MM.1S (cell line): ENCODE results near the gene ZMIZ2.

Experiments used
- DNase-seq: peaks from one replicate; pipeline ENCODE4 v3.0.0-alpha.2; 2015
- H2AFZ ChIP-seq: fragments of 300-600 bp; sonication (generic); 2 replicates; pipeline ENCODE4 v1.6.0; 2016; ENCODE audit warnings: antibody characterized with exemption, low read length
- H3F3A ChIP-seq: fragments of 300-600 bp; sonication (generic); 2 replicates; pipeline ENCODE4 v1.6.1; 2016; ENCODE audit warnings: mild to moderate bottlenecking, antibody characterized with exemption, low read length, moderate library complexity, mixed read lengths; ENCODE audit not compliant: insufficient read depth
- H3K27ac ChIP-seq: fragments of 300-600 bp; sonication (generic); 2 replicates; pipeline ENCODE4 v1.5.1; 2016; ENCODE audit warnings: mild to moderate bottlenecking, low read length
- H3K27me3 ChIP-seq: fragments of 300-600 bp; sonication (generic); replicated peaks from 2 replicates; pipeline ENCODE4 v1.6.0; 2016; ENCODE audit warnings: low read length; ENCODE audit not compliant: insufficient read depth
- H3K36me3 ChIP-seq: fragments of 300-600 bp; sonication (generic); replicated peaks from 2 replicates; pipeline ENCODE4 v1.6.1; 2016; ENCODE audit warnings: mild to moderate bottlenecking, low read length, mixed read lengths; ENCODE audit not compliant: insufficient read depth
- H3K4me1 ChIP-seq: fragments of 300-600 bp; sonication (generic); 2 replicates; pipeline ENCODE4 v1.6.1; 2016; ENCODE audit warnings: low read length, mixed read lengths
- H3K4me2 ChIP-seq: fragments of 300-600 bp; sonication (generic); 2 replicates; pipeline ENCODE4 v1.6.0; 2016; ENCODE audit warnings: low read depth, low read length
- H3K4me3 ChIP-seq: fragments of 300-600 bp; sonication (generic); 2 replicates; pipeline ENCODE4 v1.5.1; 2016; ENCODE audit warnings: low read length, mixed read lengths
- H3K79me2 ChIP-seq: fragments of 300-600 bp; sonication (generic); 2 replicates; pipeline ENCODE4 v1.6.1; 2016; ENCODE audit warnings: mixed run types, low read length, mixed read lengths
- H3K9ac ChIP-seq: fragments of 300-600 bp; sonication (generic); 2 replicates; pipeline ENCODE4 v1.6.1; 2016; ENCODE audit warnings: low read length, mixed read lengths
- H3K9me2 ChIP-seq: fragments of 300-600 bp; sonication (generic); replicated peaks from 2 replicates; pipeline ENCODE4 v1.6.1; 2016; ENCODE audit warnings: mild to moderate bottlenecking, low read length, mixed read lengths; ENCODE audit not compliant: insufficient read depth
- H3K9me3 ChIP-seq: fragments of 300-600 bp; sonication (generic); replicated peaks from 2 replicates; pipeline ENCODE4 v1.6.1; 2016; ENCODE audit warnings: mild to moderate bottlenecking, low read length, mixed read lengths; ENCODE audit not compliant: insufficient read depth
- H4K20me1 ChIP-seq: fragments of 300-600 bp; sonication (generic); 2 replicates; pipeline ENCODE4 v1.6.1; 2016; ENCODE audit warnings: mild to moderate bottlenecking, low read length, moderate library complexity, mixed read lengths; ENCODE audit not compliant: insufficient read depth
- EZH2 ChIP-seq: fragments of 300-600 bp; sonication (generic); optimal IDR thresholded peaks from 2 replicates; pipeline ENCODE3; 2017; ENCODE audit warnings: low read depth, mild to moderate bottlenecking, antibody characterized with exemption, low read length, mixed read lengths
- EZH2phosphoT487 ChIP-seq: fragments of 300-600 bp; sonication (generic); IDR thresholded peaks from 2 replicates; pipeline ENCODE4 v1.6.1; 2018; ENCODE audit warnings: antibody characterized with exemption, low read length
- TF ChIP-seq, protein P1 (sequence below): fragments of 300-600 bp; sonication (generic); IDR thresholded peaks from 2 replicates; pipeline ENCODE4 v1.5.1; 2016; ENCODE audit warnings: antibody characterized with exemption, low read length, mixed read lengths

The ZMIZ2 gene

DNA sequence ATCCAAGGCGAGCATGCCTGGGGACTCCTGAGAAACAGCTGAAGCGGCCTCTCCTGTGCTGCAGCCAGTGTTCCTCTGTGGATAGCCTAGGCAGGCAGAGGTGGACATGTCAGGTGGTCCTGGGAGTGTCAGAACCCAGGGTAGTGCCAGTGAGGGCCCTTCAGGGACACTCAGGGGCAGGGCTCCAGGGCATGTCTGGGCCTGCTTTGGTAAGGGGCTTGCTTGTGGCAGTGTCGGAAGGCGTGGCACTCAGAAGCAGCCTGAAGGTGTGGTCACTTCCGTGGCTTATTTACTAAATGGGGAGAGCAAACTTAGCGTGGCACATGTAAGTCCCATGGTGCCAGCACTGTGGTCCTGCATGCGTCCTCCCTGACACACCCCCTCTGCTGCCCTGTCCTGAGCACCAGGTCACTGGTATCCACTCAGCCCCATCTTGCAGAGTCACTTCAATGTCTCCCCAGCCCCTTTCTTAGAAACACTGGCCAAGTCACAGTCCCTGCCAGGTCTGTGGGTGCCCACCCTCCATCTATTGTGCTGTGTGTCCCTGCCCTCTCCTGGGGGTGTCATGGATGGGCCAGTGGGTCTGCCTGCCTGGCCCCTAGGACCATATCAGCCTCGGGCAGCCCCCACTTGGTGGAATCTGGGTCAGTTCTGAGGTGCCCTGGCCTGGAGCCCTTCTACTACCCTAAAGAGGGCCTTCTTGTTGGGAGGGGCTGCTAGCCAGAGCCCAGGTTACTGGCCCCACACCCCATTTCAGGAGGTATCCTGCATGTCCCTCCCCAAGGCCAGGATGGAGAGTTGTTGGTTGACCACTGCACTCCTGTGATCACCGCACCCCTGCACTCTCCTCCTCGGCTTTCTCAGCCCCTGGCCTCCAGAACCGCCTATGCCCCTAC, 6.4 kb downstream of the ZMIZ2 start:
- Histone ChIP-seq H3K9me2 (no peaks in the 10 kb centered on the region), H3K79me2 (peaks cover 64% of the 10 kb centered on the region), H3K9ac (no peak overlapping the region), H3K4me1 (peaks cover 21% of the 10 kb centered on the region), H3K27me3 (no peaks in the 10 kb centered on the region), H3F3A (peaks cover 19% of the 10 kb centered on the region), H3K4me2 (no peak overlapping the region), H3K4me3 (no peak overlapping the region), H3K27ac (no peak overlapping the region), H2AFZ (no peak overlapping the region), H4K20me1 (no peaks in the 10 kb centered on the region; the same call in 1 of the 2 replicates), H3K36me3 (no peaks in the 10 kb centered on the region), H3K9me3 (no peaks in the 10 kb centered on the region)
- TF ChIP-seq EZH2 (no peak), EZH2phosphoT487 (no peak)
- TF ChIP-seq, protein P1, sequence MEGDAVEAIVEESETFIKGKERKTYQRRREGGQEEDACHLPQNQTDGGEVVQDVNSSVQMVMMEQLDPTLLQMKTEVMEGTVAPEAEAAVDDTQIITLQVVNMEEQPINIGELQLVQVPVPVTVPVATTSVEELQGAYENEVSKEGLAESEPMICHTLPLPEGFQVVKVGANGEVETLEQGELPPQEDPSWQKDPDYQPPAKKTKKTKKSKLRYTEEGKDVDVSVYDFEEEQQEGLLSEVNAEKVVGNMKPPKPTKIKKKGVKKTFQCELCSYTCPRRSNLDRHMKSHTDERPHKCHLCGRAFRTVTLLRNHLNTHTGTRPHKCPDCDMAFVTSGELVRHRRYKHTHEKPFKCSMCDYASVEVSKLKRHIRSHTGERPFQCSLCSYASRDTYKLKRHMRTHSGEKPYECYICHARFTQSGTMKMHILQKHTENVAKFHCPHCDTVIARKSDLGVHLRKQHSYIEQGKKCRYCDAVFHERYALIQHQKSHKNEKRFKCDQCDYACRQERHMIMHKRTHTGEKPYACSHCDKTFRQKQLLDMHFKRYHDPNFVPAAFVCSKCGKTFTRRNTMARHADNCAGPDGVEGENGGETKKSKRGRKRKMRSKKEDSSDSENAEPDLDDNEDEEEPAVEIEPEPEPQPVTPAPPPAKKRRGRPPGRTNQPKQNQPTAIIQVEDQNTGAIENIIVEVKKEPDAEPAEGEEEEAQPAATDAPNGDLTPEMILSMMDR, result no peak
- DNase-seq, result no peak

DNA sequence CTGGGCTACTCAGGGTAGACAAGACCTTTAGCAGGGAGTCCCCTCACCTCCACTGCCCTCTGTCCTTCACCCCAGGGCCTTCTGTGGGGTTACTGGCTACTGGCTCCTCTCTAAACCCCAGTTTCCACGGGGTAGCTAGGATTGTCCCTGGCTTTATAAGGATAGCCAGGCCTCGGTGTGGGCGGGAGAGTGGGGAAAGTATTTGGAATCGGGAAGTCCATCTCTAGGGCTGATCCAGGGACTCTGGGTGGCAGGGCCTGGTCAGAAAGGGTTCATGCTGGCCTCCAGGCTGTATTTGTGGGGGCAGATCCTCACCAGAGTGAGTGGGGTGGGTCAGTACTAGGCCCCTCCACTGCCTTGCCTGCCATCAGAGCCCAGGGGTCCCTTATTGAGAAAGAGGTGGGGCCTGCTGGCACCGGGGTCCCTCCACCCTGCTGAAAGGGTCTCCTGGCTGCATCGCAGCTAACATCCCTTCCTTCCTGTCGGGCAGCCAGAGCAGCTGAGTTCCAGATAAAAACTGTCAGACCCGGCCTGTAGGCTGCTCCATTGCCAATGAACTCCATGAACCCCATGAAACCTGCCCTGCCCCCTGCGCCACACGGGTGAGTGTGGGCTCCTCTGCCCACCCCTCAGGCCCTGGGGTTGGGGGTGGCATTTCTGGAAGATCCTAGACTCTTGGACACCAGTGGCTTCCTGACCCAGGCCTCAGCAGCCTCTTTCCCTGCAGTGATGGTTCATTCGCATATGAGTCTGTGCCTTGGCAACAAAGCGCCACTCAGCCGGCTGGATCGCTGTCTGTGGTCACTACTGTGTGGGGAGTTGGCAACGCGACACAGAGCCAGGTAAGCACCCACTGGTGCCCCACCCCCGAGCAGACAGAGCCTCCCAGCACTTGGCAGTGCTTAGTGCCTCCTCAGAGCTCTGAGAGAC, 7.3 kb downstream of the ZMIZ2 start:
- DNase-seq, result no peak
- no peaks in the 10 kb centered on the region for H3K36me3 ChIP-seq
- H3K4me1 ChIP-seq, result peaks cover 11% of the 10 kb centered on the region
- H3K4me2 ChIP-seq, result no peak overlapping the region
- H3K79me2 ChIP-seq, result peaks cover 55% of the 10 kb centered on the region
- no peaks in the 10 kb centered on the region for H3K9me3 ChIP-seq
- no peaks in the 10 kb centered on the region; the same call in 1 of the 2 replicates for H4K20me1 ChIP-seq
- no peaks in the 10 kb centered on the region for H3K9me2 ChIP-seq
- H3K27ac ChIP-seq, result no peak overlapping the region
- no peak overlapping the region for H3K9ac ChIP-seq
- no peak overlapping the region for H2AFZ ChIP-seq
- no peaks in the 10 kb centered on the region for H3K27me3 ChIP-seq
- TF ChIP-seq, protein P1, result no peak
- TF ChIP-seq EZH2phosphoT487 (no peak), EZH2 (no peak)
- H3K4me3 ChIP-seq, result no peak overlapping the region
- peaks cover 10% of the 10 kb centered on the region for H3F3A ChIP-seq

DNA sequence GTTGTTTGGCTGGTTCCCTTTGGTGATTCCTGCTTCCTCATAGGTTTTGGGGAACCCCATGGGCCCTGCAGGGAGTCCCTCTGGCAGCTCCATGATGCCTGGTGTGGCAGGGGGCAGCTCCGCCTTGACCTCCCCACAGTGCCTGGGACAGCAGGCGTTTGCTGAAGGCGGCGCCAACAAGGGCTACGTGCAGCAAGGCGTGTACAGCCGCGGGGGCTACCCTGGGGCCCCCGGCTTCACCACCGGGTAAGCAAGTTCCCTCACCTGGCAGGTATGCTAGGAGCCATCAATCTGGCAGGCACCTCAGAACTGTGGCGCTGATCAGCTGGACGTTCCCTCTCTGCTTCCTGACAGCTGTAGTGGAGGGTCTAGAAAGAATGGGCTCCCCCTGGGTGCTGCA, 8.3 kb downstream of the ZMIZ2 start:
- H3K27me3 ChIP-seq, result no peaks in the 10 kb centered on the region
- H3K4me2 ChIP-seq, result no peak overlapping the region
- peaks cover under 1% of the 10 kb centered on the region for H3F3A ChIP-seq
- no peaks in the 10 kb centered on the region for H3K9me2 ChIP-seq
- H2AFZ ChIP-seq, result no peak overlapping the region
- no peak overlapping the region for H3K27ac ChIP-seq
- no peaks in the 10 kb centered on the region; the same call in 1 of the 2 replicates for H4K20me1 ChIP-seq
- H3K4me3 ChIP-seq, result no peak overlapping the region
- TF ChIP-seq, protein P1, result no peak
- TF ChIP-seq EZH2phosphoT487 (no peak), EZH2 (no peak)
- H3K36me3 ChIP-seq, result no peaks in the 10 kb centered on the region
- peaks cover 52% of the 10 kb centered on the region for H3K79me2 ChIP-seq
- no peaks in the 10 kb centered on the region for H3K9me3 ChIP-seq
- H3K4me1 ChIP-seq, result peaks cover 2% of the 10 kb centered on the region; the same call in 1 of the 2 replicates
- DNase-seq, result no peak
- no peak overlapping the region for H3K9ac ChIP-seq
